Cardiac atrium fibroblast (primary cell): Measurements from ENCODE around the gene KHDC3L. TPM values are rescaled to one million over a fixed set of nuclear protein-coding genes. Genes with fewer than 3 reads are reported as not detected.

Experiments used
- total RNA-seq: library from RNA; depleted of rRNA; stranded (reverse); fragments of >200 nt; gene quantifications from 2 replicates; pipeline ENCODE4 v1.2.3, GENCODE V29; 2015

The KHDC3L gene
- not detected in 2 replicates for total RNA-seq

DNA sequence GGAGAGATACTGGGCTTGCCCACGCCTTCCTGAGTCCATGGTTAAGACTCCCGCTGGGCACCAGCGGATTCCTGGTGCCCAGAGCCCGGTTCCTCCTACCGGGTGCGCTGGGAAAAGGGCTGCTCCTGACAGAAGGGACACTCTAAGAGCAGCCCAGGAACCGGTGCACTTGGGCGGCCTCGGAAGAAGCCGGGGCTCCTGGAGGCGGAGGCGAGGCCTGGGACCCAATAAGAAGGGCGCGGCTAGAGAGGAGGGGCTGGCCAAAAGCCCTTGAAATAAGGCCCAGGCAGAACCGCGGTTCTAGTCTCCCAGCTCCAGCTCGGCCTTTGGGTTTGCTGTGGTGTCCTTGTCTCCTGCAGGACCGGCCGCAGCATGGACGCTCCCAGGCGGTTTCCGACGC lies at the start of gene KHDC3L:
KHDC3L (plus strand) TSS at position 301 of the 400 bp plus-strand sequence; CDS start at position 373, 72 bp downstream.

GRCh38 chr6:73353636-73354593 lies 8.5 kb upstream of the KHDC3L start, which contains the start of gene DPPA5:
Gene DPPA5, minus strand, starts transcription at chr6:73354276. Its CDS starts 51 bp downstream, at chr6:73354225.

DNA sequence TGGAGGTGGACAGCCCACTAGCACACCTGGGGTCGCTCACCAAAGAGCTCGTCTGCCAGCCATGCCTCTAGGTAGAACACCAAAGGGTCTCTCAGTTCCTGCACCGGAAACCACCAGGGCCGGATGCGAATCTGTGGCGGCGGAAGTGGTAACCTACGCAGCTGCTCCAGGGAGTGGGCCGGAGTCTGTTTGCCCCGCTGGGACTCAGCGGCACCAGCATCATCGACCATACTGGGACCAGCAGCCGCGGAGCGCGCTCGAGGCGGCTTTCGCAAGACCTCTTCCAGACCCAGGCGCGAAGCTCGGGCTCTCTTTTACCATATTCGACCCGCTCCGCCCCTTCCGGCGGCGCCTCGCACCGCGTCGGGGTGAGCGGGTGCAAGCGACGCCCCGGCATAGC lies 7.1 kb downstream of the KHDC3L start, which contains the start of gene OOEP:
OOEP (minus strand) TSS at position 335 of the 400 bp plus-strand sequence; CDS start at position 230, 105 bp downstream.

GRCh38 chr6:73394577-73395354 lies 32.3 kb downstream of the KHDC3L start, which contains the start of gene DDX43:
Gene DDX43, plus strand, starts transcription at chr6:73394828. Its CDS starts 78 bp downstream, at chr6:73394906.

Other genes with a start within 250 kb of the KHDC3L start
- not detected in 2 replicates for gene KHDC1L, start 137.2 kb upstream of the KHDC3L start, total RNA-seq
- 1.4 and 2.1 TPM in 2 replicates for gene KHDC1, start 99.5 kb upstream of the KHDC3L start, total RNA-seq
- gene DPPA5, start 8.4 kb upstream of the KHDC3L start, total RNA-seq = not detected in 2 replicates
- gene OOEP, start 7.2 kb downstream of the KHDC3L start, total RNA-seq = not detected in 2 replicates
- 0.81 and 1.1 TPM in 2 replicates for gene DDX43, start 32.2 kb downstream of the KHDC3L start, total RNA-seq
- 6.0 and 6.3 TPM in 2 replicates for gene CGAS, start 89.6 kb downstream of the KHDC3L start, total RNA-seq
- 17.3 and 28.8 TPM in 2 replicates for gene MTO1, start 99.1 kb downstream of the KHDC3L start, total RNA-seq
- gene EEF1A1, start 158.4 kb downstream of the KHDC3L start, total RNA-seq = 15,190 and 16,784 TPM in 2 replicates